Suppressor macrophage treated with lipopolysaccharide for 4 hours (primary cell): ENCODE data around the gene LRRC28.

Experiments
- DNase-seq: peaks from one replicate; pipeline ENCODE4 v3.0.0-alpha.2; 2020

The LRRC28 gene

DNA sequence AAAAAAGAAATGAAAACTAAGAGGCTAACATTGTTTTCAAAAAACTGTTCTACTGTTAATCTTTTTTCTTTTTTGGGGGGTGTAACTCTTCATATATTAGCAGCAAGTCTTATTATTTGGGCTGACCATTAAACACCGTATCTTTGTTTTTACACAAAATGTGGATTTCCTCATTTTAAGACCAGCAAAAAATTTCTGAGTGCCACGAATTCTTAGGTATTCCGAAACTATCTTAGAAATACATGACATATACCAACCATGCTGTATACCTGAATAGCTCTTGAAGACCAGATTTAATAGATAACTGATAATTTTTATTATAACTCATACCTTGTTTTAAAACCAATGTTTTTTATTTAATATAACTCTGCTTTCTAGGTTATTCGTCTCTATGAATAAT, 1.3 kb upstream of the LRRC28 start:
- DNase-seq: no peak

DNA sequence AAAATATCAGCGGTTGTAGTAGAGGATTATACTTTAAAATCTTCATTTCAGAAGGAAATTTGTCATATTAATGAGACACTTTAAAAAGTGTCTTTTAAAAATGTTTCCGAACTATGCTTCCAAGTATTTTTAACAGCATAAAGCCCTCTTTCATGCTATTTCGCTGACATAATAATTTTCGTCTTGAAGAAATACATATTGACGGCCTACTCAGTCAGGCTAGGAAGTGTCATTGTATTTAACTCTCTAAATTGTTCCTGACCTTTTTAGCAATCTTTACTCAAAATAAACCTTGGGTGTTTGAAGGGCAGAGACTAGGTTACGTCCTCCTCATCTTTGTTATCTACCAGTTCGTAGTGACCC, 806 bp upstream of the LRRC28 start:
- no peak for DNase-seq

DNA sequence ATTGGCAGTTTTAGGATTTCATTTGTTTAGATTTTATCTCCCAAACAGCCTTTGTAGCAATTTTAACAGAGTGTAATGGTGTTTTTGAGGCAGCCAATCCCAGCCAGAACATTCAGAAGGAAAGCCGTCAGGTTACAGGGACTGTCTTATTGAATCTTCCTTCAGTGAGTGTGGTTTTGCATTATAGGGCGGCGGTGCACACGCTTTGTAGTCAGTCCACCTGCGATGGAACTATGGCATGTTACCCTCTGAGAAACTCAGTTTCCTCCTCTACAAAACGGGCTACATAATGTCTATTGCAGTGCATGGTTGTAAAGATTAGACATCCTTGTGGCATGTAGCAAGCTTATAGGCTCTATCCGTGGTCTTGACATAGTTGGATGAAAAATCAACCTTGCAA, 1.0 kb downstream of the LRRC28 start:
- DNase-seq: no peak

GRCh38 chr15:99253381-99254090, 2.3 kb downstream of the LRRC28 start:
- no peak for DNase-seq

DNA sequence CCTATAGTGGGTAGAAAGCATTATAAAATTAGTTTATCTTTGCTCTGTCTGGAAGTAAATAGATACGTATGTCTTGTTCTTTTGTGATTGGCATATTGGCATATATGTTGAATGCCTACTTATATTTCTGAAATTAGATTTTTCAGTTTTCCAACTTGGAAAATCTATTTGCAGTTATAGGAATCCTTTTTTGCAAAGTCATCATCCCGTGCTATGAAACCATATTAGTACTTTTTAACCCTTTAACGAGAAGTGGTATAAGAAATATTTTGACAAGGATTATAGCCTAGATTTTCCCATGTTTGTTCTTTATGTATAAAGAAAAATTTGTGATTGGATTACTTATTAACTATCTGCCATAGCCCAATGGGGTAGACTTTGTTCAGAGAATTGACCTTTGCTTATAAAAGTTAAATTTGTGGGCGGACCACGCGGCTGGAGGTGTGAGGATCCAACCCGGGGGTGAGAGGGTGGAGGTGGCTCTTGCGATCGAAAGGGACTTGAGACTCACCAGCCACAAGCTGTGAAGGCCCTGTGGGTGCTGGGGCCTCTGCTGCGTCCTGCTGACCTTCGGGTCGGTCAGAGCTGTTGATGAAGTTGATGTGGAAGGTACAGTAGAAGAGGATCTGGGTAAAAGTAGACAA, 5.9 kb downstream of the LRRC28 start:
- DNase-seq: no peak

DNA sequence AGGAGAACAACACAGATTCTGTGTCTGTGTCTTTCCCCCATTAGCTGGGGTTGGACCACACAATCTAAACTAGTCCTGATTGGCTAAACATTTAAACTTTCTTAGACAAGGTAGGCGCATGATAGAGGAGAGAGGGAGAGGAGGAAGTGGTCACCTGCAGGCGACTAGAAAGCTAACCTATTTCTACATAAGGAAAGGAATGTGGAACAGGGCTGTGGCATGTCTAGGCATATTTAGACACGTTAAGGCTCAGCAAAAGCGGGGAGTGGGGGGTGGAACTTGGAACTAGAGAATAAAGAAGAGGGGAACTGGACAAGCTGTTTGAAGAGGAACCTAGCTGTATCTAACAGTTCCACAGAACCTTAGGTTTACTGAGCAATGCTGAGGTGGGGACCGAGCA, 12.8 kb downstream of the LRRC28 start:
- DNase-seq: no peak

DNA sequence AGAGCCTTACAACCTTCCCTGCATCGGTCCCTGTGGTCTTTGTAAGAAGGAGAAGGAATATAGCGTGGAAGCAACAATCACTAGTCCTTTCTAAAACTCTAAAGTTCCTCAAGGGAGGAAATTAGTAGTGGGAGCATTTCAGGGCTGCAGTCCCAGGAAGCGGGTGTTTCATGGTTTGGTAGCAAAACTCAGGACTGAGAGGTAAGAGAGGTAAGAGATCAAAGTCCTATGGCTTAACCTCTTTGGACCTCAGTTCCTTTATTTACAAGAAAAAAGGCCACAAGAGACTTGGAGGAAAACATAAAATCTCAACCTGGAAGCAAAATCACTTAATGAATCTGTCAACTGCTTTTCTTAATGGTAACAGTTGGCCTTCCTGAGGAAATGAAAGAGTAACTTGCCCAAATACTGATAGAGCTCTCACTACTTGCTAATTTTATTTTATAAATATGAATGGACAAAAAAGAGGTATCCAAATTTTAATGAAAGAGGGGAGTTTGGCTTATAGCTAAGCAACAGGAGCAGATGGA, 14.3 kb downstream of the LRRC28 start:
- DNase-seq: no peak

DNA sequence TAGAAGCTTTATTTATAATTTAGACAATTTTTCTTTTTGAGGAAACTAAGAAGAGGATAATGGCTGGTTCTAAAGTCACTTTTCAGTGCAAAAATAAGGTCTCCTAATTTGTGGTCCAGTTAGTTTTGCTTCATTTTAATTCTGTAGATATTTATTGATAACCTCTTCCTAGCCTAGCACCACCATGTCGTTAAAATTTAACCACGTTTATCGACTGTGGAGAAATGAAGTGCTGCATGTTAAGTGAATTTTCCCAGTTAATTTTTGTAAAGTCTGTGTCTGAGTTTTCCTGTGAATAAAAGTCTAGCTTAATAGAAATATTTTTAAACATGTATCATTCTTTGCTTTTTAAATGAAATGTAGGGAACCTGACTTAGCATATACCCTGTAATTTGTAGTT, 16.7 kb downstream of the LRRC28 start:
- DNase-seq: no peak

GRCh38 chr15:99268431-99268830, 17.1 kb downstream of the LRRC28 start:
- DNase-seq: no peak

DNA sequence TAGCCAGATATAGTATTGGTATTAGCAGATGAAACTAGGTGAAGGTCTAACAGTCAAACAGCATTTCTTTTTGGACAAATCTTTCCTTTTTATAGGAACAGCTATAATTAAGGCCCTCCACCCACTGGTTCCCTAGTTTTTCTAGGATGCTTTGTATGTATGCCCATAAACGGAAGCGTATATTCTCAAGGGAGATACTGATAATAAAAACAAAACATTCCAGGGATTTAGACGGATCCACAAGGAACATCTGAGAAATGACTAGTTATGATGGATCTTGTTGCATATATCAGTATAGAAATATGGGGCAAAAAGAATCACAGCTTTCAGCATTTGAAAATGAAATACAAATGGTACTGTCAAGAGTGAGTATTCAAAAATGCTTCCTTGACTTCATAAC, 22.5 kb downstream of the LRRC28 start:
- no peak for DNase-seq

DNA sequence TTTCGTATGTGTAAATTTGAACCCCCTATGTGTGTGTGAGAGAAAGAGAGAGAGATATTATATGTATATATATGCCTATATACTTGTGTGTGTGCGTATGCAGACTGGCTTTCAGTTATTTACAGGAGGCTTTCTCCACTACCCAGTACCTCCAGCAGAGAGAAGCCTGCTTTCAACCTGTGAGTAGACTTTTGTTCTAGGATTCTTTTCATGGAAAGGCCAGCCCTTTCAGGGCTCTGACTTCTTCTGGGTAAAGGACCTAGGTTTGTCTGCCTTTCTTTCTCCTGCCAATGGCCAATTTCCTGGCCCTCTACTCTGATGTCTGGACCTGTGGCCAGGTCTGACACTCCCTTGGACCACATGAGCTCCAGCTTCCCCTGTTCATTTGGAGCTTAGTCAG, 23.8 kb downstream of the LRRC28 start:
- DNase-seq: no peak

DNA sequence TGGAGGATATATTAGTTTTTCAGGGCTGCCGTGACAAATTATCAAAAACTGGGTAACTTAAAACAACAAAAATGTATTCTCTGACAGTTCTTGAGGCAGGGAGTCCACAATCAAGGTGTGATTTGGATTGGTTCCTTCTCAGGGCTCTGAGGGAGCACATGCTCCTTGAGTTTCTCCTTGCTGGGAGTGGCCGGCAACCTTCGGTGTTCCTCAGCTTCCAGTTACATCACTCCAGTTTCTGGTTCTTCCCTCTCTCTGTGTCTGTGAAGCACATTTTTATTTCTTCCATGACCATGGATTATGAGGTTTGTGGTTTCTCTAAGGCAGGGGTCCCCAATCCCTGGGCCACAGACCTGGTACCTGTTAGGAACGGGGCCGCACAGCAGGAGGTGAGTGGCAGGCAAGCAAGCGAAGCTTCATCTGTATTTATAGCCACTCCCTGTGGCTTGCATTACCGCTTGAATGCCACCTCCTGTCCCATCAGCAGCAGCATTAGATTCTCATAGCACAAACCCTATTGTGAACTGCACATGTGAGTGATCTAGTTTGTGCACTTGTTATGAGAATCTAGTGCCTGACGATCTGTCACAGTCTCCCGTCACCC, 24.3 kb downstream of the LRRC28 start:
- DNase-seq: no peak

DNA sequence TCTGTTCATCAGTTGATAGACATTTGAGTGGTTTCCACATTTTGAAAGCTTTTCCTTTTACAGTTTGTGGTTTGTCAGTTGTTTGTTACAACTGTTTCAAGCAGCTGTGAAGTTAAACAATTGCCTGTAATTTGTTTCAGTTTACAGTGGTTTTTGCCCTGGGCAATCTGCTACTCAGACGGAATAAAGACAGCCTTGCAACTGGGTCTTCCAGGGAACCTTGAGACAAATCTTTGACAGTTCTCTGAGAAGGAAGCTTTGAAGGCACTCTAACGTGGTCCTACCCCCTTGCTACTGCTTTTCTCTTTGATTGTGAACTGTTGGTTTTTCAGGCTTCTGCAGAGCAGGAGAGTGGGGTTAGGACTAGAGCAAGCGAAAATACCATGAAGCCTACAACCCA, 28.0 kb downstream of the LRRC28 start:
- DNase-seq: no peak

DNA sequence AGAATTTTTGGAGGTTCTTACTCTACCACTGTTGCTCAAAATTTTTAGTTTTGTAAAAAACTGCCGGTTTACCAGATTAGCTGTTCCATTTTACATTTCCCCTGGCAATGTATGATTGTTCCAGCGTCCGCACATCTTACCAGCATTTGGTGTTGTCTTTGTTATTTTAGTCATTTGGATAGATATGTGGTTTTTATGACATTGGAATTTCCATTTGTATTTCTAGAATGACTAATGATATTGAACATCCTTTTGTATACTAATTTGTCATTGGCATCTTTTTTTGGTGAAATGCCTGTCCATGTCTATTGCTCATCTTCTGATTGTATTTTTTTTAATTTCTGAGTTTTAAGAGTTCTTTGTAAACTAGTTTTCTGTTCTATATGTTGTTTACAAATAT, 28.5 kb downstream of the LRRC28 start:
- DNase-seq: no peak

DNA sequence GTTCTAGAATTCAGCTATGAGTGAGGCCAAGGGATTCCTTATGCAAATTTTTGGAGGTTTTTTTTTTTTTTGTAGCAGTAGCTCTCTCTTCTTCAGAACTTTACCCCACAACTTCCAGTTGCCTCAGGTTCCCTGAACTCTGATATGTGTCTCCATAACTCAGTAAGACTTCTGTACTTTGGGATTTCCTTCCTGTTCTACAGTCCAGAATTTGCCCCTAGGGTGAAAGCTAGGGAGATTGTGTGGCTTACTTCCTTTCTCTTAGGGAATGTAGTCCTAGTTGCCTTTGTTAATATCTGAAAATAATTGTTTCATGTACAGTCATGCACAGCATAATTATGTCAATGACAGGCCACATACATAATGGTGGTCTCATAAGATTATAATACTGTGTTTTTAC, 30.8 kb downstream of the LRRC28 start:
- no peak for DNase-seq

DNA sequence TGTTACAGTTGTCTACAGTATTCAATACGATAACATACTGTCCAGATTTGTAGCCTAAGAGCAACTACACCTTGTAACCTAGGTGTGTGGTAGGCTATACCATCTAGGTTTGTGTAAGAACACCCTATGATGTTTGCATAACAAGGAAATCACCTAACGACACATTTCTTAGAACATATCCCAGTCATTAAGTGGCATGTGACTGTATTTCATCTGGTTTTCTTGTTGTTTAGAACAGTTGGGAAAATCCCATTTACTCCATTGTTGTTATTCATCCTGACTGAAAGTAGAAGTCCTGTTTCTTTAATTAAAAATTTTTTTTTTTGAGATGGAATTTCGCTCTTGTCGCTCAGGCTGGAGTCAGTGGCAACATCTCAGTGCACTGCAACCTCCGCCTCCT, 31.3 kb downstream of the LRRC28 start:
- DNase-seq: peak; percentile 54

DNA sequence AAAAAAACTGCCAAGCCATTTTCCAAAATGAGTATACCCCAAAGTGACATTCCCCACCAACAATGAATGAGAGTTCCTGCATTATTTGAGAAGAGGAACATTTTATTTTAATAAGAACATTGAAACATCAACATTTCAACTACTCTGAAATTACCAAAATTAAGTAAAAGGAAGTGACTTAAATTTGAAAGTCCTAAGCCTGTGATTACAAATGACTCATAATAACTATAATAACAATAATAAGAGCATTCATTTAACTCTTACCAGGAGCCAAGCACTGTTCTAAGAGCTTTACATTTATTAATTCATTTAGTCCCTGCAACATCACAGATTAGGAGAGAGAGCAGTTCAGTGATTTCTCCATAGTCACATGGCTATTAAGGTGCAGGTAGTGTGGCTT, 32.4 kb downstream of the LRRC28 start:
- peak; percentile 1 for DNase-seq

DNA sequence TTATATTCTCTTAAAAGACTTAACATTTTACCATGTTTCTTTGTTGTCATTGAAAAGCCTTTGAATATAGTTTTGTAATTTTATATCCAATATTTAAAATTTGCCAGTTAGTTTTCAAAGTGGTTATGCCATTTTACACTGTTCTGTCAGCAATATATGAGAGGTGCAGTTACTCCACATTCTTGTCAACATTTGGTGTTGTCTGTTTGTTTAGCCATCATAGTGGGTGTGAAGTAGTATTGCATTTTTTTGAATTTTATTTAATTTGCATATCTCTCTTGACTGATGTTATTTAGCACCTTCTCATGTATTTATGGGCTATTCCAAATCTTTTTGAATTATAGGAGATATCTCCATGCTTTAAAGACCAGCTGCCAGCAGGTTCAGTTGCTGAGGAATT, 40.4 kb downstream of the LRRC28 start:
- no peak for DNase-seq

DNA sequence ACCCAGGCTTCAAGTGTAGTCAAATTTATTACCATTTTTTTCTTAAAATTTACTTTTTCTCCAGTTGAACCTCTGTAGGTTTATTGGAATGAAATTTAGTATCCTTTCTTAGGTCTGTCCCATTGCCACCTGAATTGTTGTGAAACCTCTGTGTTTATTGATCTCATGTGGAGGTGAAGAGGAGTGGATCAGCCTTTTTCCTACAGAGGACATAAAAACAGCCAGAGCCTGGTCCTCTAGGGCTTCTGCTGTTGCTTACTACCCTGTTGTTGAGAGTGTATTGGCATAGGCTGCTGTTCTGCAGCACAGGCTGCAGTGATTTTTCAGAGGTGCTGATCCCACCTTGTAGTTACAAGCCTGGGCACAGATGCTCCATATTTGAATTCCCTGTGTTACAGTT, 44.6 kb downstream of the LRRC28 start:
- no peak for DNase-seq

GRCh38 chr15:99296386-99296785, 45.1 kb downstream of the LRRC28 start:
- no peak for DNase-seq

DNA sequence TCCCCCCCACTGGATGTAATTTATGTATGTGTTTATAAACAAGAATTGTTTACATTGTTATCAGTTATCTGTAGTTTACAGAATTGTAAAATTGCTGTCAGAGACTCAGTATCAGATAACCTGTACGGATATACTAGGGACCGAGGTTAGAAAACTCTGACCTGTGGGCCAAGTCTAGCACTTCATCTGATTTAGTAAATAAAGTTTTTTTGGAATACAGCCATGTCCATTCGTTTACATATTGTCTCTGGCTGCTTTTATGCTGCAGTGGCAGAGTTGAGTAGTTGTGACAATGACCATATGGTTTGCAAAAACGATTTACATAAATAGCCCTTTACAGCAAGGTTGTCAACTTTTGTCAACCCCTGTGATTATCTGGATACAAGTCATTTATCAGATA, 52.6 kb downstream of the LRRC28 start:
- no peak for DNase-seq

DNA sequence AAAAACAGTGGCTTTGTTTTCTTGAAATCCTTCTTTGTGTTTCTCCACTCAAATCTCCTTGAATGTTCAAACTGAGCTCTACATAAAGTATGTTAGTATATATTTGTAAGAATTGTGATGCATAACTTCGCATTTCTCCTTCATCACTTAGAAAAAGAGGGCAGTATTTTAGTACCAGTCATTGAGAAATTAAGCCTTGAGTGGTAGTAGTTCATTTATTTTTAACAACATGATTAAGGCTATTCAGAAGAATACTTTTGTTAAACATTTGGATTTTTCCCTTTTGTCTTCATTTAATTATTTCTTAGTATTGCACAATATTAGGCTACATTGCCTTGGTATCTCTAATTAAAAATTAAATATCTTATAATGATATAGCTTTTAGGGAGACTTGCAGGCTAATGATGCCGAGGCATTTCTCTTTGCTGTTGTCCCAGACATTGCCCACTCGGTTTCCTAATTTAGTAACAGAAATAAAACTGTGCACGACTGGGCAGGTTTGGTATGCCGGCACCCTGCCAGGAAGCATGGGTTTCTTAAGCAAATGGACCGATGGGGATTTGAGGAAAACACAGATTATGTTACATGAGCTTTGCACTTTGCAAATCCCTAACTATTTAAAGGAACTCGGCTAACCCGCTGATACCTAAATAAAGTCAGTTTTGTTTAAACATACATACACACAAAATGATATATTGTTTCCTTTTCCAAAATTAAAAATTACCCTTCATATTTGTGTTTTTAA, 54.7 kb downstream of the LRRC28 start:
- DNase-seq: no peak

DNA sequence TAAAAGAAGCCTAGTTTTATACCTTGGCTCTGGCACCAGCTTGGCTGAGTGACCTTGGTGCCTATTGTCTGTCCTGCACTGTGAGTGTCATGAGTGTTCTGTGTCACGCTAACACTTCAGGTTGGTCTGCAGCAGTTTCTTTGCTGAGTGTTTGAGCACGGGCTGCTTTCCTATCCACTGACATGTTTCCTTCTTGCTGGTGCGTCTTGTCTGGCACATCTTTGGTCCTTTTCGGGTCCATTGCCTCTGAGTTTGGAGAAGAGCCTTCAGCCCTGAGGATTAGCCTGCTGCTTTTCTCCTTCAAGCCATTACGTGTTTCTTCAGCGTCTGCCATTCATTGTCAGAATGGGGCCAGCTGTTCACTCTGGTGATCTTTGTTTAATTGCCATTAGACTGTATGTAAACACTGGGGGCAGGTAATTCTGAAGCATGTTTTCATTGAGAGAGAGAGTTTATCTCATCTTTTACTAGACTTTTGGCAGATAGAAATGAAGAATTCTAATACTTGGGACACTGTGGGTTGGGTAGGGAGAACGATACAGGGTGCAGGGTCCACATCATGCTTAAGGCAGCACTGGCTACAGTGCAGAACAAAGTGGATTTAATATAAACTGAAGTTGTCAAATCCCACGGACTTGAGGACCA, 55.5 kb downstream of the LRRC28 start:
- DNase-seq: no peak
